HCT116 (cell line): ENCODE data around the gene DRD2. TPM values are rescaled to one million over a fixed set of nuclear protein-coding genes. Genes with fewer than 3 reads are reported as not detected.

Experiments
- ATAC-seq: fragments of 200-7000 bp; cut with Tn5 transposase; 2 replicates; pipeline ENCODE4 v1.9.1; 2020; ENCODE audit warnings: mild to moderate bottlenecking, moderate library complexity
- BruUV-seq: library from RNA; stranded (reverse); fragments of 400-500 nt; replicated peaks from 2 replicates; lab custom pipeline; 2021; lab: Mats Ljungman, UMichigan
- CTCF ChIA-PET: fragments of 300-600 bp; sonication (Branson Sonifier 250); formaldehyde crosslinking; loops from one replicate; lab custom pipeline; 2021; ENCODE audit warnings: antibody characterized with exemption; lab: Charles Lee
- POLR2A ChIA-PET: fragments of 300-600, 350-600 bp; sonication (Branson Sonifier 250); formaldehyde crosslinking; loops from one replicate; lab custom pipeline; 2021; ENCODE audit warnings: antibody characterized with exemption; lab: Charles Lee
- RAD21 ChIA-PET, 2 experiments: fragments of 300-600 bp; sonication (Branson Sonifier 250); formaldehyde crosslinking; loops; one replicate each; lab custom pipeline; 2023; ENCODE audit warnings: low total read pairs in 2 of 2; ENCODE audit not compliant: uncharacterized antibody in 2 of 2, unreplicated experiment in 2 of 2, low non-redundant PET in 1 of 2; lab: Charles Lee
- DNase-seq: peaks from one replicate; pipeline ENCODE4 v3.0.0-alpha.2; 2010; ENCODE audit warnings: low read depth, low spot score
- H2AFZ ChIP-seq: fragments of 200-600 bp; shearing (Covaris generic), sonication (generic); 2 replicates; pipeline ENCODE4 v1.6.1; 2017; ENCODE audit warnings: low read depth, mixed run types, mixed read lengths, antibody characterized with exemption, low read length; ENCODE audit not compliant: poor library complexity, severe bottlenecking
- H3K27ac ChIP-seq: 2 replicates; pipeline ENCODE4 v1.5.1; 2012; ENCODE audit warnings: low read depth, low read length
- H3K27me3 ChIP-seq: fragments of 200-600 bp; sonication (generic); 2 replicates; pipeline ENCODE4 v1.6.1; 2016; ENCODE audit warnings: mixed run types, low read length, mixed read lengths; ENCODE audit not compliant: insufficient read depth
- H3K36me3 ChIP-seq, 2 experiments: fragments of 200-500 bp in 1 of 2; fragments of 200-600 bp in 1 of 2; sonication (Bioruptor generic) in 1 of 2; sonication (generic) in 1 of 2; 2 replicates each; pipeline versions ENCODE4 v1.5.1 to v1.6.1; 2014 to 2016; ENCODE audit warnings: low read length in 2 of 2, inconsistent platforms in 1 of 2, mixed read lengths in 1 of 2, mixed run types in 1 of 2; ENCODE audit not compliant: insufficient read depth in 2 of 2, control insufficient read depth in 1 of 2
- H3K4me1 ChIP-seq, 2 experiments: fragments of 200-600 bp in 1 of 2; sonication (generic) in 1 of 2; 2 replicates each; pipeline versions ENCODE4 v1.5.1 to v1.6.1; 2012 to 2017; ENCODE audit warnings: low read length in 2 of 2, inconsistent platforms in 1 of 2, mild to moderate bottlenecking in 1 of 2, mixed read lengths in 1 of 2, mixed run types in 1 of 2, moderate library complexity in 1 of 2; ENCODE audit not compliant: insufficient read depth in 2 of 2, control insufficient read depth in 1 of 2
- H3K4me2 ChIP-seq: fragments of 200-600 bp; sonication (generic); 2 replicates; pipeline ENCODE4 v1.6.1; 2017; ENCODE audit warnings: mixed run types, low read length, mixed read lengths
- H3K4me3 ChIP-seq, 2 experiments: fragments of 200-600 bp in 1 of 2; sonication (generic) in 1 of 2; replicated peaks in 1 of 2; 2 replicates each; pipeline ENCODE4 v1.5.1; 2011 to 2016; ENCODE audit warnings: low read length in 2 of 2, control low read depth in 1 of 2, low read depth in 1 of 2, mild to moderate bottlenecking in 1 of 2, mixed read lengths in 1 of 2, mixed run types in 1 of 2
- H3K79me2 ChIP-seq: fragments of 200-600 bp; sonication (generic); 2 replicates; pipeline ENCODE4 v1.6.1; 2017; ENCODE audit warnings: mild to moderate bottlenecking, mixed run types, low read length, moderate library complexity, mixed read lengths; ENCODE audit not compliant: insufficient read depth
- H3K9ac ChIP-seq: fragments of 200-600 bp; sonication (generic); 2 replicates; pipeline ENCODE4 v1.6.1; 2016; ENCODE audit warnings: low read length, mixed read lengths
- H3K9me2 ChIP-seq: fragments of 200-600 bp; sonication (generic), shearing (Covaris generic); 2 replicates; pipeline ENCODE4 v1.6.1; 2017; ENCODE audit warnings: mixed run types, mild to moderate bottlenecking, moderate library complexity; ENCODE audit not compliant: insufficient read depth
- H3K9me3 ChIP-seq, 2 experiments: fragments of 200-500 bp in 1 of 2; fragments of 200-600 bp in 1 of 2; sonication (Bioruptor generic) in 1 of 2; sonication (generic) in 1 of 2; 2 replicates each; pipeline ENCODE4 v1.6.1; 2014 to 2017; ENCODE audit warnings: low read length in 2 of 2, mixed read lengths in 2 of 2, inconsistent platforms in 1 of 2, low read depth in 1 of 2, mild to moderate bottlenecking in 1 of 2, mixed run types in 1 of 2, moderate library complexity in 1 of 2; ENCODE audit not compliant: control insufficient read depth in 1 of 2, insufficient read depth in 1 of 2
- H4K20me1 ChIP-seq: fragments of 200-600 bp; sonication (generic), shearing (Covaris generic); 2 replicates; pipeline ENCODE4 v1.6.1; 2017; ENCODE audit warnings: mixed run types, mild to moderate bottlenecking, moderate library complexity; ENCODE audit not compliant: insufficient read depth
- EGR1 ChIP-seq: IDR thresholded peaks from 2 replicates; pipeline ENCODE4 v1.6.1; 2012; ENCODE audit warnings: low read depth
- ELF1 ChIP-seq: IDR thresholded peaks from 2 replicates; pipeline ENCODE4 v1.6.1; 2012; ENCODE audit warnings: low read depth, borderline replicate concordance
- EZH2 ChIP-seq: fragments of 200-600 bp; sonication (generic); IDR thresholded peaks from 2 replicates; pipeline ENCODE4 v1.6.1; 2017; ENCODE audit warnings: antibody characterized with exemption, mixed run types
- EZH2phosphoT487 ChIP-seq: fragments of 200-600 bp; IDR thresholded peaks from 2 replicates; pipeline ENCODE4 v1.6.1; 2018; ENCODE audit warnings: antibody characterized with exemption, borderline replicate concordance
- FOSL1 ChIP-seq: IDR thresholded peaks from 2 replicates; pipeline ENCODE4 v1.6.1; 2012; ENCODE audit warnings: low read depth
- POLR2A ChIP-seq: IDR thresholded peaks from 2 replicates; pipeline ENCODE4 v1.7.0; 2011; ENCODE audit warnings: borderline replicate concordance; ENCODE audit not compliant: insufficient read depth, insufficient read length; ENCODE audit errors: extremely low read depth
- POLR2AphosphoS5 ChIP-seq: IDR thresholded peaks from 2 replicates; pipeline ENCODE4 v1.6.1; 2011; ENCODE audit warnings: mild to moderate bottlenecking, low read depth, low read length, moderate library complexity
- RAD21 ChIP-seq: IDR thresholded peaks from 2 replicates; pipeline ENCODE4 v1.6.1; 2012; ENCODE audit warnings: low read depth, mild to moderate bottlenecking
- SIN3A ChIP-seq: IDR thresholded peaks from 2 replicates; pipeline ENCODE4 v1.6.1; 2012; ENCODE audit warnings: low read depth
- SP1 ChIP-seq: IDR thresholded peaks from 2 replicates; pipeline ENCODE4 v1.6.1; 2012; ENCODE audit warnings: low read depth
- SRF ChIP-seq: IDR thresholded peaks from 2 replicates; pipeline ENCODE4 v1.6.1; 2012; ENCODE audit warnings: low read depth
- ZFX ChIP-seq: fragments of 450-650 bp; IDR thresholded peaks from 2 replicates; pipeline ENCODE4 v1.6.1; 2017
- ZNF274 ChIP-seq: fragments of 200-500 bp; sonication (Bioruptor generic); IDR thresholded peaks from 2 replicates; pipeline ENCODE4 v1.6.1; 2014; ENCODE audit warnings: mild to moderate bottlenecking, low read depth, low read length, inconsistent platforms
- intact Hi-C: fragments of 100-400 bp; cut with micrococcal nuclease; formaldehyde crosslinking; loops from 2 replicates; pipeline ENCODE4 v1.10.0; 2022
- total RNA-seq: library from RNA; stranded (reverse); gene quantifications from one replicate; pipeline ENCODE4 v1.2.1, GENCODE V29; 2021; ENCODE audit not compliant: unreplicated experiment
- TF ChIP-seq, protein P1 (sequence below): IDR thresholded peaks from 2 replicates; pipeline ENCODE4 v1.6.1; 2012; ENCODE audit warnings: low read depth
- TF ChIP-seq, protein P2 (sequence below): IDR thresholded peaks from 2 replicates; pipeline ENCODE4 v1.6.1; 2012
- TF ChIP-seq, protein P3 (sequence below): IDR thresholded peaks from 2 replicates; pipeline ENCODE4 v1.6.1; 2011; ENCODE audit warnings: mild to moderate bottlenecking, low read length, moderate library complexity; ENCODE audit not compliant: insufficient replicate concordance; ENCODE audit errors: extremely low read depth
- TF ChIP-seq, protein P4 (sequence below): IDR thresholded peaks from 2 replicates; pipeline ENCODE4 v1.6.1; 2012

DRD2 gene
- total RNA-seq, 1 experiment from 2014 or later: not detected

DNA sequence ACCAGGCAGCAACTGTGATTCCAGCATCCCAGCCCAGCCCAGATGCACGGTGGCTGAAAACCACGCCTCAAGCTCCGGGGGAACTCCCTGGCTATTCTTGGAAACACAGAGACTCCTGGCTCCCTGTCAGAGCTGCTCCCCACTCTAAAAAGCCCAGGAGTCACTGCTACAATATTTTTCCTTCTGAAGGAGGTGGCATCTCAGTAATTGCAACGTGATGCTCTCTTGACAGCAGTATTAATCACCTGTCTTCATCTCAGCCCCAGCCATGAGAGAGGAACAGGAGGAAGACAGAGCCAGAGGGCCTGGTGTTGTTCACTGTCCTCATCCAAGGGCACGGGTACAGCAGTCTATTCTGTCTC lies 26.9 kb downstream of the DRD2 start:
- TF ChIP-seq ZNF274 (no peak), SIN3A (no peak), EZH2 (no peak), RAD21 (no peak), SRF (no peak), ELF1 (no peak), EGR1 (no peak), POLR2AphosphoS5 (no peak), POLR2A (no peak), FOSL1 (no peak), ZFX (no peak), EZH2phosphoT487 (no peak), SP1 (no peak)
- TF ChIP-seq, protein P1, sequence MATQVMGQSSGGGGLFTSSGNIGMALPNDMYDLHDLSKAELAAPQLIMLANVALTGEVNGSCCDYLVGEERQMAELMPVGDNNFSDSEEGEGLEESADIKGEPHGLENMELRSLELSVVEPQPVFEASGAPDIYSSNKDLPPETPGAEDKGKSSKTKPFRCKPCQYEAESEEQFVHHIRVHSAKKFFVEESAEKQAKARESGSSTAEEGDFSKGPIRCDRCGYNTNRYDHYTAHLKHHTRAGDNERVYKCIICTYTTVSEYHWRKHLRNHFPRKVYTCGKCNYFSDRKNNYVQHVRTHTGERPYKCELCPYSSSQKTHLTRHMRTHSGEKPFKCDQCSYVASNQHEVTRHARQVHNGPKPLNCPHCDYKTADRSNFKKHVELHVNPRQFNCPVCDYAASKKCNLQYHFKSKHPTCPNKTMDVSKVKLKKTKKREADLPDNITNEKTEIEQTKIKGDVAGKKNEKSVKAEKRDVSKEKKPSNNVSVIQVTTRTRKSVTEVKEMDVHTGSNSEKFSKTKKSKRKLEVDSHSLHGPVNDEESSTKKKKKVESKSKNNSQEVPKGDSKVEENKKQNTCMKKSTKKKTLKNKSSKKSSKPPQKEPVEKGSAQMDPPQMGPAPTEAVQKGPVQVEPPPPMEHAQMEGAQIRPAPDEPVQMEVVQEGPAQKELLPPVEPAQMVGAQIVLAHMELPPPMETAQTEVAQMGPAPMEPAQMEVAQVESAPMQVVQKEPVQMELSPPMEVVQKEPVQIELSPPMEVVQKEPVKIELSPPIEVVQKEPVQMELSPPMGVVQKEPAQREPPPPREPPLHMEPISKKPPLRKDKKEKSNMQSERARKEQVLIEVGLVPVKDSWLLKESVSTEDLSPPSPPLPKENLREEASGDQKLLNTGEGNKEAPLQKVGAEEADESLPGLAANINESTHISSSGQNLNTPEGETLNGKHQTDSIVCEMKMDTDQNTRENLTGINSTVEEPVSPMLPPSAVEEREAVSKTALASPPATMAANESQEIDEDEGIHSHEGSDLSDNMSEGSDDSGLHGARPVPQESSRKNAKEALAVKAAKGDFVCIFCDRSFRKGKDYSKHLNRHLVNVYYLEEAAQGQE: no peak
- TF ChIP-seq, protein P2, sequence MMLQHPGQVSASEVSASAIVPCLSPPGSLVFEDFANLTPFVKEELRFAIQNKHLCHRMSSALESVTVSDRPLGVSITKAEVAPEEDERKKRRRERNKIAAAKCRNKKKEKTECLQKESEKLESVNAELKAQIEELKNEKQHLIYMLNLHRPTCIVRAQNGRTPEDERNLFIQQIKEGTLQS: no peak
- TF ChIP-seq, protein P3, sequence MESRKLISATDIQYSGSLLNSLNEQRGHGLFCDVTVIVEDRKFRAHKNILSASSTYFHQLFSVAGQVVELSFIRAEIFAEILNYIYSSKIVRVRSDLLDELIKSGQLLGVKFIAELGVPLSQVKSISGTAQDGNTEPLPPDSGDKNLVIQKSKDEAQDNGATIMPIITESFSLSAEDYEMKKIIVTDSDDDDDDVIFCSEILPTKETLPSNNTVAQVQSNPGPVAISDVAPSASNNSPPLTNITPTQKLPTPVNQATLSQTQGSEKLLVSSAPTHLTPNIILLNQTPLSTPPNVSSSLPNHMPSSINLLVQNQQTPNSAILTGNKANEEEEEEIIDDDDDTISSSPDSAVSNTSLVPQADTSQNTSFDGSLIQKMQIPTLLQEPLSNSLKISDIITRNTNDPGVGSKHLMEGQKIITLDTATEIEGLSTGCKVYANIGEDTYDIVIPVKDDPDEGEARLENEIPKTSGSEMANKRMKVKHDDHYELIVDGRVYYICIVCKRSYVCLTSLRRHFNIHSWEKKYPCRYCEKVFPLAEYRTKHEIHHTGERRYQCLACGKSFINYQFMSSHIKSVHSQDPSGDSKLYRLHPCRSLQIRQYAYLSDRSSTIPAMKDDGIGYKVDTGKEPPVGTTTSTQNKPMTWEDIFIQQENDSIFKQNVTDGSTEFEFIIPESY: no peak
- TF ChIP-seq, protein P4, sequence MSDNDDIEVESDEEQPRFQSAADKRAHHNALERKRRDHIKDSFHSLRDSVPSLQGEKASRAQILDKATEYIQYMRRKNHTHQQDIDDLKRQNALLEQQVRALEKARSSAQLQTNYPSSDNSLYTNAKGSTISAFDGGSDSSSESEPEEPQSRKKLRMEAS: no peak
- intact Hi-C loops: no loop called here
- no peaks in the 10 kb centered on the region for H4K20me1 ChIP-seq
- H3K4me3 ChIP-seq: no peak overlapping the region
- no peaks in the 10 kb centered on the region for H3K4me1 ChIP-seq
- no peak for DNase-seq
- no peaks in the 10 kb centered on the region for H3K79me2 ChIP-seq
- no peaks in the 10 kb centered on the region for H3K9me2 ChIP-seq
- ATAC-seq: no peak
- H3K9ac ChIP-seq: no peak overlapping the region
- no TSS peak for BruUV-seq
- no peak overlapping the region for H3K27ac ChIP-seq
- POLR2A ChIA-PET: no interaction called here
- CTCF ChIA-PET: no interaction called here
- H3K4me2 ChIP-seq: no peak overlapping the region
- peaks cover 33% of the 10 kb centered on the region for H3K27me3 ChIP-seq
- no peaks in the 10 kb centered on the region for H3K9me3 ChIP-seq
- H2AFZ ChIP-seq: no peak overlapping the region
- no peaks in the 10 kb centered on the region for H3K36me3 ChIP-seq
- RAD21 ChIA-PET: no interaction called here
